ENCODE results near the gene CDC42BPB.

Gene CDC42BPB

DNA sequence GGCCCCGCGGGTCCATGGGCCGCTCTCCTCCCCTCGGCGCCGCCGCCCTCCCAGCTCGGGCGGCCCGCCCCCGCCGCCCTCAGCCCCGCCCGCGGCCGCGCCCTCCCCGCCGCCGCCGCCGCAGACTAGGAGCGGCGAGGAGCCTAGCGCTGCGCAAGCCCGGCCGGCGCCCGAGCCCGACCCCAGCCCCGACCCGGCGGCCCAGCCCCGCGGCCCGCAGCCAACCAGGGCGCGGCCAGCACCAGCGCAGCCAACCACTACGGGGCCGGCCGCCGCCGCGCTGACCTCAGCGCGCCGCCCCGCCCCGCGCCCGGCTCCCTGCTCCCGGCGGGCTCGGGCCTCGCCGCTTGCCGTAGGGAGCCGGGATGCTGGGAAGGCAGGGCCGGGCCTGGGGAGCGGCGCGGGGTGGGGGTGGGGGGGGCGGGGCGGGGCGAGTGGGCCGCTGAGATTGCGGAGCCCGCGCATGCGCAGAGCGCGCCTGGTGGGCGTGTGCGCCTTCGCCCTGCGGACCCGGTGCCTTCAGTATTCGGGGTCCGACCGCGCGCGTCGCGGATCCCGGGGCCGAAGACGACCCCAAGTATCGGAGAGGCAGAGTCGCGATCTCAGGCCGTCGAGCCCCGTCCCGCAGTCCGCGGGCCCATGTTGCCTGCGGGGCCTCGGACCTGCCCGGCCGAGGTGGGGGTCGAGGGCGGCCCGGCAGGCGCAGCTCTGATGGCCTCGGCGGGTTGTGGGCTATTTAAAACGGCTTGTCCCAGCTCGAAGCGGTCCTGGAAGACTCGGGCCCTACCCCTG, at the start of gene CDC42BPB:
CDC42BPB (minus strand) TSS at position 178 of the 792 bp plus-strand sequence. CDS start 376 bp downstream, outside the sequence.
- in situ Hi-C loops (cut with HindIII; ENCODE audit: low sequenced_read_pairs) = no loop called here

DNA sequence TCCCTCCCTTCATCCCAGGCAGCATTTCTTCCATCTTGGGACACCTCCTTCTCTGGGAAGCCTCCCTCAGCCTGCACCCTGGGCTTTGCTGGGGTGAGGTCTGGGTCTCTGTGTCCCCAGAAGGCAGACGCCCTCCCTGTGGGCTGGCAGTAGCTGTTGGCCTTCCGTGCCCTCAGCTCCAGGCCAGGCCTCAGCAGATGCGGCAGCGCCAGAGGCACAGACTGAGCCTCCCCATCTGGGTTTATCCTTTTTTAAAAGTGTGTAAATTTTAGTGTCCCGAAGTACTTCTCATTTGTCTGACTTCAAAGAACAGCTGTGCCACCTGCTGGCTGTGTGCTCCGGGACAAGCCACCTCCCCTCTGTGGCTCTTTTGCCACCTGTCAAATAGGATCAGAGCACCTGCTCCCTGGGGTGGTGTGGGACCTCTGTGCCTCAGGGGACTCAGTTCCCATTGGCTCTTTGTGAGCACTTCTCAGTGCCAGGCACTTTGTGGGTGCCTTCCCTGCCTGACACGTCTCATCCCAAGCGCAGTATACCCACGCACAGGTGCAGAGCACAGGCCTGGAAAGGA, 48.3 kb upstream of the CDC42BPB start:
- in situ Hi-C loops (cut with HindIII; ENCODE audit: low sequenced_read_pairs) = no loop called here

DNA sequence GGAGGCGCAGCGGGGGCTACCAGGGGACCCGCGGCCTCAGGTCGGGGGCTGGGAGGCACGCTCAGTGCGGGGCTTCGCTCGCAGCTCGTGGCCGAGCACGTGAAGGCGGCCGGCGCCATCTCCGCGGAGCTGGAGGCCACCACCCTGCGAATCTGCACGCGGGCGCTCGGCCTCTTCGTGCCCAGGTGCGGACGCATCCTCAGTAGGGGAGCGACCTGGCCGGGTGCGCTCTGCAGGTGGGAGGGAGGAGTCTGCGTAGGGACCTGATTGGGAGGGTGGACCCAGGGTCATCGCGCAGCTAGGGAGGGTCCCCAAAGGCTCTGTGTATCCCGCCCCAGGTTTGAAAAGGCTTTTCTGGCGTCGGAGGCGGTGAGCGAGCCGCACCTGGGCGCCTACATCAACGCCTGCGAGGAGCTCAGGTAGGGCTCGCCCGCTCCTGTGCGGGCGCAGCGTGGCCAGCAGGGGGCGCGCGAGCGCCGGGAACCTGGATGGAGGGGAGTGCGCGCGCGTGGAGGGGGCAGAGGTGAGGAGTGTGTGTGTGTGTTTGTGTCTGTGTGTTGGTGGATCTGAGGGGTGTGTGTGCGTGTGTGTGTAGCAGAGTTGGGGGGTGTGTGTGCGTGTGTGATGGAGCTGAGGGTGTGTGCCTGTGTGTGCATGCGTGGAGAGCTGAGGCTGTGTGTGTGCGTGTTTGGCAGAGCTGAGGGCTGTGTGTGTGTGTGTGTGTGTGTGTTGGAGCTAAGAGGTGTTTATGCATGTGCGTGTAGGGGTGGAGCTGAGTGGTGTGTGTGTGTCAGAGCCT, 47.5 kb upstream of the CDC42BPB start:
- in situ Hi-C loops (cut with HindIII; ENCODE audit: low sequenced_read_pairs) = no loop called here

GRCh38 chr14:103104389-103104653, 47.0 kb upstream of the CDC42BPB start:
- in situ Hi-C loops (cut with HindIII; ENCODE audit: low sequenced_read_pairs) = no loop called here

- in situ Hi-C loops (cut with HindIII; ENCODE audit: low sequenced_read_pairs) = no loop called here
These were observed 46.4 kb upstream of the CDC42BPB start for GRCh38 chr14:103103461-103104388.

- in situ Hi-C loops (cut with HindIII; ENCODE audit: low sequenced_read_pairs) = no loop called here
These were observed 45.4 kb upstream of the CDC42BPB start for GRCh38 chr14:103102689-103103260.

GRCh38 chr14:103101963-103102688, 44.8 kb upstream of the CDC42BPB start:
- in situ Hi-C loops (cut with HindIII; ENCODE audit: low sequenced_read_pairs) = no loop called here

GRCh38 chr14:103101257-103101962, 44.1 kb upstream of the CDC42BPB start:
- in situ Hi-C loops (cut with HindIII; ENCODE audit: low sequenced_read_pairs) = no loop called here

DNA sequence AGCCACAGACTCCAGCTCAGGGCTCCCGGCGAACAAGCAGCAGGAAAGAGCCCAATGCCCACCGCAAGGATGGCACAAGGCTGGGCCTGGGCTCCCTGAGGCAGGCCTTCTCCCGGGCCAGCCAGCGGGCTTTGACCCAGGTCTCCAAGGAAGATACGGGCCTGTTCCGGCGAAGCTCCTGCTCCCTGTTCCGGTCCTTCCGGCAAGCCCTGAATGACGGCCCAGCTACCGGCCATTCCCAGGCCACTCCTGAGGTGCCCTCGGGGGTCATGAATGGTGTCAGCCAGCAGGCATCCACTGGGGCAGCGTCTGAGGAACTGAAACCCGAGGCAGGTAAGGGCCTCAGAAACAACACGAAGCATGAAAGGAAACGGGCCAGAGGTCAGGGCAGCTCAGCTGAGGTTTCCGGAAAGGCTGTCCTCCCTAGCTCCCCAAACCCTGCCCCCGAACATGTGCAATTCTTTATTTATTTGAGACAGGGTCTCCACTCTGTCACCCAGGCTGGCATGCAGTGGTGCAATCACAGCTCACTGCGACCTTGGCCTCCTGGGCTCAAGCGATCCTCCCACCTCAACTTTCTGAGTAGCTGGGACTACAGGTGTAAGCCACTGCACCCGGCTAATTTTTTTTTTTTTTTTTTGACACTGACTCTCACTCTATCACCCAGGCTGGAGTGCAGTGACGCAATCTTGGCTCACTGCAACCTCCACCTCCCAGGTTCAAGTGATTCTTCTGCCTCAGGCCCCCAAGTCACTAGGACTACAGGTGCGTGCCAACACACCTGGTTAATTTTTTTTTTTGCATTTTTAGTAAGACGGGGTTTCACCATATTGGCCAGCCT, 43.2 kb upstream of the CDC42BPB start:
- in situ Hi-C loops (cut with HindIII; ENCODE audit: low sequenced_read_pairs) = no loop called here

DNA sequence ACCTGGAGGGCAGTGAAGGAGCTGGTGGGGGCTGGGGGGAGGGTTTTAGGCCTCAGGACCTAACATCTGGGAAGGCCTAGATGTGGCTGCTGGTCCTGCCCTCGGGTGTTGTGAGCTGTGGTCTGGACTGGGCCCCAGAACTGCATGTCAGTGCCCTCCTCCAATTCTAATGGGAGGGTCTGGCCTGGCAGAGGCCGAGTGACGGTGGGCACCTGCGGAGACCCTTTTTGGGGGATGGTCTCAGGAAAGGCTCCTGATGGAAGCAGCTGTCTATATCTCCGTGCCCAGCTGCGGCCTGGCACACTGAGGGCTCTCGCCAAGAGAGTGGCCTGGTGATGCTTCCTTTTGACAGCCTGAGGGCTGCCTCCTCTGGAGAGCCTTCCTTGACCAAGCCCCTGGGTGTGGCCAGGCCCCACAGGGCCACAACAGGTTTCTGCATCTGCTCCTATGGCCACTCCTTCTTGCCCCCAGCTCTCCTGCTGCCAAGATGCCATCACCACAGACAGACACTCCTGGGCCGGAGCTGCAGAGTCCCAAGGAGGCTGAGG, 42.5 kb upstream of the CDC42BPB start:
- in situ Hi-C loops (cut with HindIII; ENCODE audit: low sequenced_read_pairs) = loop anchor here (10.0 kb wide), 1 partner anchor 45 kb away; no protein-coding TSS in a partner anchor

DNA sequence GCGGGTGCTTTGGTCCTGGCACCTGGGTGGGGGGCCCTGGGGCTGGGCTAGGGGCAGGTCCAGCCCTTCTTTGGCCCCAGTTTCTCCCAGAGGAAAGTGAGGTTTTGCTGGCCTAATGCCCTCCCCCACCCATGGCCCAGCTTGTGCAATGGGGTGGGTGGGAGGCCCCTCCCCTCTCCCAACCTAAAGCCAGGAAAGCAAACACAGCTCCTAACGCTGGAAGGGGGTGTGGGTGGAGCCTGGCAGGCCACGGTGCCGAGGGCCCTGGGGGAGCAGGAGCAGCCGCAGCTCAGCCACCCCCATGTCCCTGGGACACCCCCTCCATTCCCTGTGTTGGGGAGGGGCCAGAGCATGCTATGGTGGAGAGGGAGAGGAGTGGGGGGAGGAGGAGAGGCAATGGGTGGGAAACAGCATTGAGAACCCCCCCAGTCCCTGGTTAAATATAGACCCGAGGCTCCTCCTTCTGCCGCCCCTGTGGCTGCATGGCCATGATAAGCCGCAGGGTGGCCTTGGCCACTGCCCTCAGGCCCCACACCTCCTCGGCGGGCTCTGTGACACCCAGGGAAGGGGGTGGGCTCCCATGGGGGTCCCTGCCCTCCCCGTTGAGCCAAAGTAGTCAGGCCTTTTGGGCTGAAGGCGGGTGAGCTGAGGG, 41.9 kb upstream of the CDC42BPB start:
- in situ Hi-C loops (cut with HindIII; ENCODE audit: low sequenced_read_pairs) = loop anchor here (10.0 kb wide), 1 partner anchor 46 kb away; no protein-coding TSS in a partner anchor

DNA sequence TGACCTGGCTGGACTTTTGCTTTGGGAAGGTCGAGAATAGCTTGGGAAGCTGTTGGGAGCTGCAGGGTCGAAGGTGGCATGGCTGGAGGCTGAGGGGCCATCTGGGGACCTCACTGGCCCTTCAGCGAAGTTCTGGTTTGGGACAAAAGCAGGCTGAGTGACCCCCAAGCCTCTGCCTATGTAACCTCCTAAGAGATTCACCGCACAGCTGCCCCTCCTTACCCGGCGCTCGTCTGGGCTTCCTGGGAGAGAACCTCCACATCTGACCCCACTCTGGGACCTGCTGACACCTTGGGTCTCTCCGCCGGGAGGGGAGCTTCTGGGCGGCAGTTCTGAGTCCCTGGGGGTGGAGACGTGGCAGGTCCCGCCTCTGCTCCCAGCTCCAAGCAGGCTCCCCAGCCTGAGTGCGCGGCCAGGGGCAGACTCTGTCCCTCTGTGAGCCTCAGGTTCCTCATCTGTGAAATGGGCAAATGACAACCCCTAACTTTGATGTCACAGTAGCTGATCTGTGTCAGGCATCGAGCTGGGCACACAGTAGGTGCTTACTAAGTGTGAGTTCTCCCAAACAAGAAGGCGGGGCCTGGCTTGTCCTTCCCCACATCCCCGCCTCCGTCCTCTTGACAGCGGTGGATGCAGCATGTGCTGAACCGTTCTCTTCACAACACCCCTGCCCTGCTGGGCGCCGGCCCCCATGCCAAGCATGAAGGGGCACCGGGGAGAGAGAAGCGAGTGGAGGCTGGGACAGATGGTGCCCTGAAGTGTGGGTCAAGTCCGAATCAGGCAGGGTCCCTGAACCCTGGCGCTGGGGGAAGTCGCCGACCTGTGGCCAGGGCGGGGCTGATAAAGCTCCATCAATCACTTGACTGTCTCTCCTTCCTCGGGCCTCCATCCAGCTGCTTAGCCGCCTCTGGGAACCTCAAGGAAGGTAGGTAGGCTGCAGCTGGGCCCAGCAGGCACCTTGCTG, 40.9 kb upstream of the CDC42BPB start:
- in situ Hi-C loops (cut with HindIII; ENCODE audit: low sequenced_read_pairs) = loop anchor here (10.0 kb wide), 1 partner anchor 47 kb away; no protein-coding TSS in a partner anchor

DNA sequence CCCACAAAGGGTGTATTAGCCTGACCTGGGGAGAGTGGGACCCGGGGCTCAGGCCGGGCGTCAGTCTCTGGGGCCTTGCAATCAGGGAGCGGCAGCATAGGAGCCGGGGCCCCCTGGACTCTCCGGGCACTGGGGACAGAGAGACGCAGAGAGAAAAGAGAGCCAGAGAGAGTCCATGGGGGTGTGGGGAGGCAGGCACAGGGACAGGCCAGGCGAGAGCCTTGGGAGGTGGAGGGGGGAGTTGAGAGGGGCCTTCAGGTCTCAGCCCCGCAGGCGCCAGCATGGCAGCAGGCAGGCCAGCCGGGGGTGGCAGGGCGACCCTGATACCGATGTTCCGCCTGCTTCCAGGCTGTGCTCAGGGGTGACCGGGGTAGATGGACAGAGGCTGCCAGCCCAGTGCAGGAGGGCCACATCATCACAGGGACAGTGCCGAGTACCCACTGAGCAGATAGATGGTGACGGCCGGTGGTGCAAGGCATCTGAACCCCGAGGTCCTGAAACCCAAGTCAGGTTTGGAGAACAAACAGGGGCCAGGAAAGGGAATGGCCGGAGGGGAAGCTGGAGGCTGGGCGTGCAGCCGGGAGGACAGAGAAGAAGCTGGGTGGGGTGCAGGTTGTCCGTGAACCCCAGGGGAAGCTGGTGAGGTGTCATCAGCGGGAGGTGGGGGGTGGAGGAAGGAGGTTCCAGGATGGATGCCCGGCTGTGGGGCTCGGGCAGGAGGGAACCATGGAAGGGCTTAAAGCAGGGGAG, 40.1 kb upstream of the CDC42BPB start:
- in situ Hi-C loops (cut with HindIII; ENCODE audit: low sequenced_read_pairs) = loop anchor here (10.0 kb wide), 1 partner anchor 47 kb away; no protein-coding TSS in a partner anchor

DNA sequence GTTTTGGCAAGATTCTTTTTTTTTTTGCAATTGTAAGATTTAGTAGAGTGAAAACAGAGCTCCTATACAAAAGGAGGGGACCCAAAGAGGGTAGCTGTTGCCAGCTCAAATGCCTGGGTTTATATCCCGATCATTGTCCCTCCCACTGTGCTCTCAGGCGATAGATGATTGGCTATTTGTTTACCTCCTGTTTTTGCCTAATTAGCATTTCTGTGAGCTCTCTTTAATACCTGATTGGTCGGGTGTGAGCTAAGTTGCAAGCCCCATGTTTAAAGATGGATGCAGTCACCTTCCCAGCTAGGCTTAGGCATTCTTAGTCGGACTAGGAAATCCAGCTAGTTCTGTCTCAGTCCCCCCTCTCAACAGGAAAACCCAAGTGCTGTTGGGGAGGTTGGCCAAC, 39.0 kb upstream of the CDC42BPB start:
- in situ Hi-C loops (cut with HindIII; ENCODE audit: low sequenced_read_pairs) = loop anchor here (10.0 kb wide), 1 partner anchor 48 kb away; no protein-coding TSS in a partner anchor

- in situ Hi-C loops (cut with HindIII; ENCODE audit: low sequenced_read_pairs) = loop anchor here (10.0 kb wide), 1 partner anchor 50 kb away; no protein-coding TSS in a partner anchor
These were observed 37.9 kb upstream of the CDC42BPB start for GRCh38 chr14:103095210-103095778.
